Measurements from ENCODE around the gene MYBPC2. TPM values are rescaled to one million over a fixed set of nuclear protein-coding genes. Genes with fewer than 3 reads are reported as not detected.
A peak's percentile ranks its signal among the peaks of the same experiment; 100 is the strongest.

MYBPC2 gene
- total RNA-seq, 1 experiment from 2014 or later = not detected

- no TSS peak for BruUV-seq (replicated peaks)
- CTCF ChIA-PET = no interaction called here
Measured at GRCh38 chr19:50485284-50485955, 52.7 kb downstream of the MYBPC2 start.

GRCh38 chr19:50486823-50487515, 54.3 kb downstream of the MYBPC2 start:
- no peaks in the 10 kb centered on the region for H3K79me2 ChIP-seq (ENCODE audit: low read length)
- no peaks in the 10 kb centered on the region for H3K27me3 ChIP-seq (ENCODE audit: low read length)
- peak; percentile 83 for DNase-seq
- no TSS peak for BruUV-seq (replicated peaks)
- no peaks in the 10 kb centered on the region for H3K4me1 ChIP-seq (ENCODE audit: insufficient read depth, low read length)
- H3K4me2 ChIP-seq (ENCODE audit: low read length) = no peak overlapping the region
- H3K4me3 ChIP-seq (ENCODE audit: low read length) = no peak overlapping the region
- peaks cover 40% of the 10 kb centered on the region for H3K36me3 ChIP-seq (ENCODE audit: low read depth, low read length)
- TF ChIP-seq EZH2phosphoT487 (IDR thresholded peaks at IDR 0.05; ENCODE audit: borderline replicate concordance, low read length) (no peak), EZH2 (IDR thresholded peaks at IDR 0.05; ENCODE audit: low read length, unreplicated experiment) (no peak), CTCF (conservative IDR thresholded peaks at IDR 0.05; ENCODE audit: low read depth, low read length) (peak; percentile 98)
- peak; percentile 41; the same call in 1 of the 2 replicates for ATAC-seq
- ChIA-PET POLR2A (ENCODE audit: unreplicated experiment) (interaction anchor here (0.6 to 0.7 kb wide), 2 partner anchors 10 to 214 kb away, joined by 5 to 18 read pairs; no protein-coding TSS in a partner anchor), CTCF (interaction anchor here (0.6 kb wide), 1 partner anchor 308 kb away, joined by 3 read pairs; no protein-coding TSS in a partner anchor)
- H2AFZ ChIP-seq (ENCODE audit: low read length) = no peak overlapping the region
- H4K20me1 ChIP-seq (ENCODE audit: low read length) = no peaks in the 10 kb centered on the region
- no peak overlapping the region for H3K9ac ChIP-seq (ENCODE audit: low read length)
- H3K27ac ChIP-seq (ENCODE audit: low read length) = no peak overlapping the region
- peaks cover 9% of the 10 kb centered on the region for H3K9me3 ChIP-seq (ENCODE audit: low read length)
- H3F3A ChIP-seq (ENCODE audit: low read length, unreplicated experiment) = no peaks in the 10 kb centered on the region
- H3K9me2 ChIP-seq (replicated peaks; ENCODE audit: low read length) = no peaks in the 10 kb centered on the region
- intact Hi-C loops (cut with micrococcal nuclease) = no loop called here

More at GRCh38 chr19:50485284-50485955, 52.7 kb downstream of the MYBPC2 start:
- H3K9me2 ChIP-seq (replicated peaks; ENCODE audit: low read length) = no peaks in the 10 kb centered on the region
- H3K27me3 ChIP-seq (ENCODE audit: low read length) = no peaks in the 10 kb centered on the region
- H3K79me2 ChIP-seq (ENCODE audit: low read length) = no peaks in the 10 kb centered on the region
- H3K4me2 ChIP-seq (ENCODE audit: low read length) = no peak overlapping the region
- peaks cover 50% of the 10 kb centered on the region for H3K36me3 ChIP-seq (ENCODE audit: low read depth, low read length)
- no peaks in the 10 kb centered on the region for H4K20me1 ChIP-seq (ENCODE audit: low read length)
- no peak overlapping the region for H3K9ac ChIP-seq (ENCODE audit: low read length)
- no peak overlapping the region for H3K4me3 ChIP-seq (ENCODE audit: low read length)
- intact Hi-C loops (cut with micrococcal nuclease) = no loop called here
- ATAC-seq (no peak), DNase-seq (no peak)
- H3K9me3 ChIP-seq (ENCODE audit: low read length) = peaks cover 9% of the 10 kb centered on the region
- H3K27ac ChIP-seq (ENCODE audit: low read length) = no peak overlapping the region
- H3F3A ChIP-seq (ENCODE audit: low read length, unreplicated experiment) = no peaks in the 10 kb centered on the region
- no peak overlapping the region for H2AFZ ChIP-seq (ENCODE audit: low read length)
- no peaks in the 10 kb centered on the region for H3K4me1 ChIP-seq (ENCODE audit: insufficient read depth, low read length)
- TF ChIP-seq EZH2 (IDR thresholded peaks at IDR 0.05; ENCODE audit: low read length, unreplicated experiment) (no peak), CTCF (conservative IDR thresholded peaks at IDR 0.05; ENCODE audit: low read depth, low read length) (no peak), EZH2phosphoT487 (IDR thresholded peaks at IDR 0.05; ENCODE audit: borderline replicate concordance, low read length) (no peak)
- POLR2A ChIA-PET (ENCODE audit: unreplicated experiment) = no interaction called here
